ENCODE data around the gene OR5B21.

Gene OR5B21

GRCh38 chr11:58490827-58491226 is 17.1 kb downstream of the OR5B21 start:
- Histone ChIP-seq H3K9ac (ENCODE audit: low read depth, low read length, poor library complexity, severe bottlenecking) (no peak overlapping the region), H3K79me2 (ENCODE audit: insufficient read depth, low read length) (no peaks in the 10 kb centered on the region), H3K36me3 (ENCODE audit: insufficient read depth, low read length) (no peaks in the 10 kb centered on the region), H2AFZ (ENCODE audit: low read length) (no peak overlapping the region), H4K20me1 (ENCODE audit: insufficient read depth, low read length, poor library complexity, severe bottlenecking) (no peaks in the 10 kb centered on the region), H3K9me2 (replicated peaks; ENCODE audit: low read depth, low read length) (no peaks in the 10 kb centered on the region), H3K4me1 (ENCODE audit: insufficient read depth, low read length, poor library complexity, severe bottlenecking) (no peaks in the 10 kb centered on the region), H3K4me3 (ENCODE audit: low read length, poor library complexity, severe bottlenecking) (no peak overlapping the region), H3K9me3 (ENCODE audit: insufficient read depth, low read depth, low read length) (no peaks in the 10 kb centered on the region), H3F3A (ENCODE audit: low read depth) (no peaks in the 10 kb centered on the region), H3K27me3 (ENCODE audit: insufficient read depth, low read length, poor library complexity, severe bottlenecking) (no peaks in the 10 kb centered on the region), H3K4me2 (ENCODE audit: low read depth, low read length, poor library complexity, severe bottlenecking) (no peak overlapping the region)
- TF ChIP-seq EZH2phosphoT487 (IDR thresholded peaks at IDR 0.05; ENCODE audit: borderline replicate concordance) (no peak), CTCF (conservative IDR thresholded peaks at IDR 0.05; ENCODE audit: low read length) (no peak)

GRCh38 chr11:58487170-58487569 is 20.7 kb downstream of the OR5B21 start:
- no peak overlapping the region for H3K4me3 ChIP-seq (ENCODE audit: low read length, poor library complexity, severe bottlenecking)
- no peaks in the 10 kb centered on the region for H3K9me2 ChIP-seq (replicated peaks; ENCODE audit: low read depth, low read length)
- no peaks in the 10 kb centered on the region for H4K20me1 ChIP-seq (ENCODE audit: insufficient read depth, low read length, poor library complexity, severe bottlenecking)
- no peak overlapping the region for H3K9ac ChIP-seq (ENCODE audit: low read depth, low read length, poor library complexity, severe bottlenecking)
- no peaks in the 10 kb centered on the region for H3K79me2 ChIP-seq (ENCODE audit: insufficient read depth, low read length)
- no peaks in the 10 kb centered on the region for H3K9me3 ChIP-seq (ENCODE audit: insufficient read depth, low read depth, low read length)
- no peaks in the 10 kb centered on the region for H3K36me3 ChIP-seq (ENCODE audit: insufficient read depth, low read length)
- no peaks in the 10 kb centered on the region for H3K4me1 ChIP-seq (ENCODE audit: insufficient read depth, low read length, poor library complexity, severe bottlenecking)
- H3F3A ChIP-seq (ENCODE audit: low read depth) = no peaks in the 10 kb centered on the region
- no peak for TF ChIP-seq CTCF (conservative IDR thresholded peaks at IDR 0.05; ENCODE audit: low read length)
- no peak for TF ChIP-seq EZH2phosphoT487 (IDR thresholded peaks at IDR 0.05; ENCODE audit: borderline replicate concordance)
- no peak overlapping the region for H3K4me2 ChIP-seq (ENCODE audit: low read depth, low read length, poor library complexity, severe bottlenecking)
- no peak overlapping the region for H2AFZ ChIP-seq (ENCODE audit: low read length)
- no peaks in the 10 kb centered on the region for H3K27me3 ChIP-seq (ENCODE audit: insufficient read depth, low read length, poor library complexity, severe bottlenecking)

- Histone ChIP-seq H3K4me2 (ENCODE audit: low read depth, low read length, poor library complexity, severe bottlenecking) (no peak overlapping the region), H3K79me2 (ENCODE audit: insufficient read depth, low read length) (no peaks in the 10 kb centered on the region), H3K9me2 (replicated peaks; ENCODE audit: low read depth, low read length) (no peaks in the 10 kb centered on the region), H3K4me1 (ENCODE audit: insufficient read depth, low read length, poor library complexity, severe bottlenecking) (no peaks in the 10 kb centered on the region), H3K36me3 (ENCODE audit: insufficient read depth, low read length) (no peaks in the 10 kb centered on the region), H3K9ac (ENCODE audit: low read depth, low read length, poor library complexity, severe bottlenecking) (no peak overlapping the region), H3K4me3 (ENCODE audit: low read length, poor library complexity, severe bottlenecking) (no peak overlapping the region), H3F3A (ENCODE audit: low read depth) (no peaks in the 10 kb centered on the region), H3K27me3 (ENCODE audit: insufficient read depth, low read length, poor library complexity, severe bottlenecking) (no peaks in the 10 kb centered on the region), H3K9me3 (ENCODE audit: insufficient read depth, low read depth, low read length) (no peaks in the 10 kb centered on the region), H4K20me1 (ENCODE audit: insufficient read depth, low read length, poor library complexity, severe bottlenecking) (no peaks in the 10 kb centered on the region), H2AFZ (ENCODE audit: low read length) (no peak overlapping the region)
- no peak for TF ChIP-seq CTCF (conservative IDR thresholded peaks at IDR 0.05; ENCODE audit: low read length)
- TF ChIP-seq EZH2phosphoT487 (IDR thresholded peaks at IDR 0.05; ENCODE audit: borderline replicate concordance) = no peak
Measured at GRCh38 chr11:58485961-58486360, 21.9 kb downstream of the OR5B21 start.
